Activated B cell treated with CpG ODN at 0.5 μM for 24 hours (primary cell): Measurements from ENCODE around the gene FAM117B. TPM values are rescaled to one million over a fixed set of nuclear protein-coding genes. Genes with fewer than 3 reads are reported as not detected.

Experiments
- ATAC-seq: fragments of 200-7000 bp; cut with Tn5 transposase; one replicate; pipeline ENCODE4 v1.10.0; 2021; ENCODE audit warnings: low read depth, mild to moderate bottlenecking, moderate library complexity
- CTCF ChIA-PET: fragments of 350-600 bp; sonication (Branson Sonifier 250); formaldehyde crosslinking; loops from one replicate; lab custom pipeline; 2021; ENCODE audit warnings: antibody characterized with exemption; lab: Charles Lee
- POLR2A ChIA-PET: fragments of 350-600 bp; sonication (Branson Sonifier 250); formaldehyde crosslinking; loops from one replicate; lab custom pipeline; 2021; ENCODE audit warnings: antibody characterized with exemption; lab: Charles Lee
- DNase-seq: peaks from one replicate; pipeline ENCODE4 v3.0.0; 2022
- H3K27ac Mint-ChIP-seq: one replicate; pipeline ENCODE4 v1.8.0; 2020; ENCODE audit warnings: mixed read lengths
- H3K27me3 Mint-ChIP-seq: one replicate; pipeline ENCODE4 v1.8.0; 2021; ENCODE audit warnings: mixed read lengths
- H3K36me3 Mint-ChIP-seq: one replicate; pipeline ENCODE4 v1.8.0; 2021; ENCODE audit warnings: low read depth, mixed read lengths
- H3K4me1 Mint-ChIP-seq: one replicate; pipeline ENCODE4 v1.8.0; 2021; ENCODE audit warnings: mixed read lengths
- H3K4me3 Mint-ChIP-seq: one replicate; pipeline ENCODE4 v1.8.0; 2020; ENCODE audit warnings: mild to moderate bottlenecking, mixed read lengths
- H3K9me3 Mint-ChIP-seq: one replicate; pipeline ENCODE4 v1.8.0; 2020; ENCODE audit warnings: mixed read lengths
- intact Hi-C: fragments of 100-400 bp; cut with micrococcal nuclease; formaldehyde crosslinking; loops from one replicate; pipeline ENCODE4 v1.15.1; 2024
- total RNA-seq: library from RNA; stranded (reverse); gene quantifications from 2 replicates; pipeline ENCODE4 v1.2.3, GENCODE V29; 2022
- TF ChIP-seq, protein P1 (sequence below): fragments of 200-600 bp; IDR thresholded peaks from one replicate; pipeline ENCODE4 v1.8.0; 2022; ENCODE audit warnings: antibody characterized with exemption, mild to moderate bottlenecking

Gene FAM117B
- total RNA-seq, 1 donor from 2014 or later = 22.5 TPM

- ATAC-seq (no peak), DNase-seq (no peak)
- Mint-ChIP-seq H3K36me3 (peaks cover 30% of the 10 kb centered on the region), H3K4me3 (no peak overlapping the region), H3K9me3 (peaks cover 3% of the 10 kb centered on the region), H3K27ac (no peak overlapping the region), H3K27me3 (no peaks in the 10 kb centered on the region), H3K4me1 (peaks cover 40% of the 10 kb centered on the region)
- TF ChIP-seq, protein P1, sequence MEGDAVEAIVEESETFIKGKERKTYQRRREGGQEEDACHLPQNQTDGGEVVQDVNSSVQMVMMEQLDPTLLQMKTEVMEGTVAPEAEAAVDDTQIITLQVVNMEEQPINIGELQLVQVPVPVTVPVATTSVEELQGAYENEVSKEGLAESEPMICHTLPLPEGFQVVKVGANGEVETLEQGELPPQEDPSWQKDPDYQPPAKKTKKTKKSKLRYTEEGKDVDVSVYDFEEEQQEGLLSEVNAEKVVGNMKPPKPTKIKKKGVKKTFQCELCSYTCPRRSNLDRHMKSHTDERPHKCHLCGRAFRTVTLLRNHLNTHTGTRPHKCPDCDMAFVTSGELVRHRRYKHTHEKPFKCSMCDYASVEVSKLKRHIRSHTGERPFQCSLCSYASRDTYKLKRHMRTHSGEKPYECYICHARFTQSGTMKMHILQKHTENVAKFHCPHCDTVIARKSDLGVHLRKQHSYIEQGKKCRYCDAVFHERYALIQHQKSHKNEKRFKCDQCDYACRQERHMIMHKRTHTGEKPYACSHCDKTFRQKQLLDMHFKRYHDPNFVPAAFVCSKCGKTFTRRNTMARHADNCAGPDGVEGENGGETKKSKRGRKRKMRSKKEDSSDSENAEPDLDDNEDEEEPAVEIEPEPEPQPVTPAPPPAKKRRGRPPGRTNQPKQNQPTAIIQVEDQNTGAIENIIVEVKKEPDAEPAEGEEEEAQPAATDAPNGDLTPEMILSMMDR = no peak
- ChIA-PET POLR2A (interaction anchor here (5.6 kb wide), 1 partner anchor 87 kb away, joined by 24 read pairs; the partner anchor contains the start of gene FAM117B), CTCF (no interaction called here)
- intact Hi-C loops = loop anchor here (2.0 kb wide), 2 partner anchors 13 to 133 kb away; no protein-coding TSS in a partner anchor
These were observed 86.9 kb downstream of the FAM117B start for GRCh38 chr2:202721621-202722020.

DNA sequence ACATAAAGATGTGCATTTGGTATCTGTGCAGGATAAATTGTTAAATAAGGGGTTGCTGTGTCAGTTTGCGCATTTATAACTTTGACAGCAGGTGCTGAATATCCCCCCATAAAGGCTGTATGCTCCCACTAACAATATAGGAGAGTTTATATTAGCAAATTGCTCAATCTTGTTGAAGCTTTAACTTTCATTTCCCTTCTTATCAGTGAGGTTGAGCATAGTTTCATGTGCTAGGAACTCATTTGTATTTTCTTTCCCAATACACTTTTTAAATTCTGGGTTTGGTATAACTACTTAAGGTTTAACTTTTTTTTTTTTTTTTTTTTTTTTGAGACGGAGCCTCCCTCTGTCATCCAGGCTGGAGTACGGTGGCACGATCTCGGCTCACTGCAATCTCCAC lies 89.0 kb downstream of the FAM117B start:
- Mint-ChIP-seq H3K4me1 (peaks cover 27% of the 10 kb centered on the region), H3K27me3 (no peaks in the 10 kb centered on the region), H3K27ac (no peak overlapping the region), H3K9me3 (no peaks in the 10 kb centered on the region), H3K4me3 (no peak overlapping the region), H3K36me3 (peaks cover 34% of the 10 kb centered on the region)
- TF ChIP-seq, protein P1 = no peak
- ChIA-PET CTCF (interaction anchor here (1.0 kb wide), 1 partner anchor 147 kb away, joined by 3 read pairs; no protein-coding TSS in a partner anchor), POLR2A (interaction anchor here (0.5 to 1.0 kb wide), 5 partner anchors 9 to 89 kb away, joined by 3 to 8 read pairs (median 6); partner anchors contain the start of gene FAM117B)
- DNase-seq = no peak
- ATAC-seq = no peak
- intact Hi-C loops = loop anchor here (2.0 kb wide), 2 partner anchors 15 to 135 kb away; no protein-coding TSS in a partner anchor

DNA sequence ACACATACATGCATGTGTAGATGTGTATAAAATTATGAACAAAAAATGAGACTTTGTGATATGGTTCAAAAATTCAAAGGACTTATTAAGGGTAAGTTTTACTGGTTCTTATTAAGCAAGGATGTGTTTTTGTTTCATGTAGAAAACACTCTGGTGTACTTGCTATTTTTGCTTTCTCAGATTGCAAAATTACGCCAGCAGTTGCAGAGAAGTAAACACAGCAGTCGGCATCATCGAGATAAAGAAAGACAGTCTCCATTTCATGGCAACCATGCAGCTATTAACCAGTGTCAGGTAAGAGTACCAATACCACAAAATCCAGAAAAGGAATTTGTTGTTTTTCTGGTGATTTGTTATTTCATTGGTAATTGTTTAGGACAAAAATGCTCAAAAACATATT lies 91.3 kb downstream of the FAM117B start:
- ChIA-PET POLR2A (interaction anchor here (1.0 kb wide), 1 partner anchor 91 kb away, joined by 3 read pairs; no protein-coding TSS in a partner anchor), CTCF (no interaction called here)
- peaks cover 15% of the 10 kb centered on the region for H3K4me1 Mint-ChIP-seq
- no peak overlapping the region for H3K27ac Mint-ChIP-seq
- no peaks in the 10 kb centered on the region for H3K9me3 Mint-ChIP-seq
- no peak for DNase-seq
- no peak overlapping the region for H3K4me3 Mint-ChIP-seq
- no peak for ATAC-seq
- TF ChIP-seq, protein P1 = no peak
- H3K36me3 Mint-ChIP-seq = peaks cover 53% of the 10 kb centered on the region
- no peaks in the 10 kb centered on the region for H3K27me3 Mint-ChIP-seq
- intact Hi-C loops = no loop called here

DNA sequence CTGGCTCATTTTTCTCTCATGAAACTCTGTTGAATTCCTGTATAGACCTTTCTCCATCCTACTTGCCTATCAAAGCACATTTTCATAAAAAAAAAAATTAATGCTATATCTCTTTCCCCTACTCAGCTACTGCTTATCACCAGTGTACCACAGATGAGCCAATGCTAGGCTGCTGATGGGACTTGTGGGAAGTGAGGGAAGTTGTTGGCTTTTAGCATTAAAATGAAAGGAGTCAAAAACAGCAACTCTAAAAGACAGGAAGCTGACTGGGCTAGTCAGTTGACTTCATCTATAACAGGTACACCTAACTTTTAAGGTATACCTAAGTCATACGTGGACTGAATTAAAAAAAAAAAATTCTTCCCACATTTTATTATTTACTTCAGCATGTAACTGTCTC lies 102.1 kb downstream of the FAM117B start:
- no peak overlapping the region for H3K4me3 Mint-ChIP-seq
- DNase-seq (no peak), ATAC-seq (no peak)
- no peak overlapping the region for H3K27ac Mint-ChIP-seq
- no peaks in the 10 kb centered on the region for H3K27me3 Mint-ChIP-seq
- intact Hi-C loops = no loop called here
- TF ChIP-seq, protein P1 = no peak
- peaks cover 6% of the 10 kb centered on the region for H3K9me3 Mint-ChIP-seq
- POLR2A ChIA-PET = no interaction called here
- H3K4me1 Mint-ChIP-seq = peaks cover 1% of the 10 kb centered on the region
- CTCF ChIA-PET = no interaction called here
- peaks cover 60% of the 10 kb centered on the region for H3K36me3 Mint-ChIP-seq

GRCh38 chr2:202743613-202744012 lies 108.8 kb downstream of the FAM117B start:
- POLR2A ChIA-PET = interaction anchor here (0.6 to 1.0 kb wide), 3 partner anchors 9 to 109 kb away, joined by 3 to 4 read pairs (median 3); partner anchors contain the start of gene FAM117B
- H3K36me3 Mint-ChIP-seq = peaks cover 59% of the 10 kb centered on the region
- intact Hi-C loops = no loop called here
- no peak overlapping the region for H3K27ac Mint-ChIP-seq
- H3K9me3 Mint-ChIP-seq = peaks cover 28% of the 10 kb centered on the region
- DNase-seq (no peak), ATAC-seq (no peak)
- H3K4me3 Mint-ChIP-seq = no peak overlapping the region
- CTCF ChIA-PET = no interaction called here
- TF ChIP-seq, protein P1 = no peak
- H3K4me1 Mint-ChIP-seq = peaks cover 19% of the 10 kb centered on the region
- H3K27me3 Mint-ChIP-seq = no peaks in the 10 kb centered on the region
